ENCODE measurements around the gene BEAN1.

The BEAN1 gene, protein sequence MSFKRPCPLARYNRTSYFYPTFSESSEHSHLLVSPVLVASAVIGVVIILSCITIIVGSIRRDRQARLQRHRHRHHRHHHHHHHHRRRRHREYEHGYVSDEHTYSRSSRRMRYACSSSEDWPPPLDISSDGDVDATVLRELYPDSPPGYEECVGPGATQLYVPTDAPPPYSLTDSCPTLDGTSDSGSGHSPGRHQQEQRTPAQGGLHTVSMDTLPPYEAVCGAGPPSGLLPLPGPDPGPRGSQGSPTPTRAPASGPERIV

DNA sequence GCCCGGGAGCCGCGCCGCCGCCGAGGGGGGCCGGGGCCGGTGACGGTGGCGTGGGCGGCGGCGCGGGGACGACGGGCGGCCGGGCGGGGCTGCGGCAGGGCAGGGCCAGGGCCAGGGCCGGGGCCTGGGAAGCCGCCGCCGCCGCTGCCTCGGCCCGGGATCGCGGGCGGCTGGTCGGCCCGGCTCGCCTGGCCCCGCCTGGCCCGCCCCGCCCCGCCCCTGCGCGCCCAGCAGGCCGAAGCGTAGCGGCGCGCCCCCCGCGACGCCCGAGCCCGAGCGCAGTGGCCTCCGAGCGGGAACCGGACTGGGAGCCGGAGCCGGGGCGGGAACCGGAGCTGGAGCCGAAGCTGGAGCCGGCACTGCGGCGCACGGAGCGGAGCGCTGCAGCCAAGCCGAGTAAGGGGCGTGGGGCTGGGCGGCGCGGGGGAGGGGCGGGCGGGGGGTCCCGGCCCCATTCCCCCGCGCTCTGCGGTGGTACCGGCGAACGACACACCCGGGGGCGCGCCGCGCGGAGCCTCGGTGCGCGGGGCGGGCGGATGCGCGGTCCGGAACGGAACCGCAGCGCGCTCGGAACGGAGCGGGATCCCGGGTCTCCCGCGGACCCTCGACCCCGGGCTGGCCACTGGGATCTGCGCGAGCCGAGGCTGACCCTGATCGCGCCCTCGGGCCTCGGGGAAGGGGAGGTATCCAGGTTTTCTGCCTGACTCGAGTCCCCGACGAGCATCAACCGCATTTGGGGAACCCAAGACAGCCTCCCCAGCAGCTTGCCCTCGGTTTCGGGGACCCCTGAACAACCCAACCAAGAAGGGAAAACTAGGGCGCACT lies at the start of gene BEAN1:
Gene BEAN1, plus strand, starts transcription at position 260 of the 825 bp plus-strand sequence. CDS start 10,382 bp downstream, outside the sequence.
- no peak for DNase-seq

DNA sequence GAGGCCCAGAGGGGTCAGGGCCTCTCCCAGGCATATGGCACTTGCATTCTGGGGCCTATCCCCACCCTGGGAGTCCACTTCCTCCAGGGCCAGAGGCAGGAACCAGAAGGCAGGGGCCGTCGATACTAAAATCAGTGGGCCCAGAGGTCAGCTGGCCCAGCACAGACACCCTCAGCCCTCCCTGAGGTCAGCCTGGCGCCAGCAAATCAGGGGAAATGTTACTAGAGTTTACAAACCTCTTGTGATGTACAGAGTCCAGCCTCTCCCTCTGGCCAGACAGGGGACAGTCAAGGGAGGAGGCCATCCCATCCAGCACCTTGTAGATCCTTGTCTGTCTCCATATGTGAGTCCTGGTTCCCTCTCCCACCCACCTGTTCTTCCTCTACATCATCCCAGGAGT lies 49.8 kb upstream of the BEAN1 start:
- DNase-seq: no peak

DNA sequence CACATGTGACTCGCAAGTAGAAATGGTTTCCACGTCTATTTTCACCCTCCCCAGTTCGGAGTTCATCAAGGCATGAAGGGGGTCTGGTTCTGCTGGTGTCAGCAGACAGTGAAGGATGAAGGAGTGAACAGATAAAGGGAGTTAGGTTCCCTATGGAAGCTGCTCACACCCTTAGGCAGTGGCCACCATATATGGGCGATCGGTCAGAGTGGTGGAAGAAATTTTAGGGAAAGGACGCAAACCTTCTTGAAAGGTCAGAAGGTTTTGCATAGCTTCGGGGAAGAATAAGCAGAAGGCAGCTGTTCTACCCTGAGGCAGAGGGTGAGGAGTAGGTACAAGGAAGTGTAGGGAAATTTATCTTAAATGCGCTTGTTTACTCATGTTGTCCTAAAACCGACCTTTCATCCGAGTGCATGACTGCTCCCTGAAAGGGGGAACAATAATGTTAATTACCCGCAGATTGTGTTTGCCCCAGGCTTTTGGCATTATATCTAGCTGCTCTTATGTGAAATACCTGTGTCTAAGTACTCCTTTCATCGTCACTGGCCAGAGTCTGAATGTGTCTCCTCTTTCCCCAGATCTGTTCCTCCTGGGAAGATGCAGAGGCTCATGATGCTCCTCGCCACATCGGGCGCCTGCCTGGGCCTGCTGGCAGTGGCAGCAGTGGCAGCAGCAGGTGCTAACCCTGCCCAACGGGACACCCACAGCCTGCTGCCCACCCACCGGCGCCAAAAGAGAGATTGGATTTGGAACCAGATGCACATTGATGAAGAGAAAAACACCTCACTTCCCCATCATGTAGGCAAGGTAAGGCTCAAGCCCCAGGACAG lies 48.1 kb upstream of the BEAN1 start:
- no peak for DNase-seq

GRCh38 chr16:66379571-66379941 lies 47.5 kb upstream of the BEAN1 start:
- DNase-seq: no peak

GRCh38 chr16:66380421-66380820 lies 46.7 kb upstream of the BEAN1 start:
- no peak for DNase-seq

- no peak for DNase-seq
Observed at GRCh38 chr16:66381585-66382170, 45.4 kb upstream of the BEAN1 start.

DNA sequence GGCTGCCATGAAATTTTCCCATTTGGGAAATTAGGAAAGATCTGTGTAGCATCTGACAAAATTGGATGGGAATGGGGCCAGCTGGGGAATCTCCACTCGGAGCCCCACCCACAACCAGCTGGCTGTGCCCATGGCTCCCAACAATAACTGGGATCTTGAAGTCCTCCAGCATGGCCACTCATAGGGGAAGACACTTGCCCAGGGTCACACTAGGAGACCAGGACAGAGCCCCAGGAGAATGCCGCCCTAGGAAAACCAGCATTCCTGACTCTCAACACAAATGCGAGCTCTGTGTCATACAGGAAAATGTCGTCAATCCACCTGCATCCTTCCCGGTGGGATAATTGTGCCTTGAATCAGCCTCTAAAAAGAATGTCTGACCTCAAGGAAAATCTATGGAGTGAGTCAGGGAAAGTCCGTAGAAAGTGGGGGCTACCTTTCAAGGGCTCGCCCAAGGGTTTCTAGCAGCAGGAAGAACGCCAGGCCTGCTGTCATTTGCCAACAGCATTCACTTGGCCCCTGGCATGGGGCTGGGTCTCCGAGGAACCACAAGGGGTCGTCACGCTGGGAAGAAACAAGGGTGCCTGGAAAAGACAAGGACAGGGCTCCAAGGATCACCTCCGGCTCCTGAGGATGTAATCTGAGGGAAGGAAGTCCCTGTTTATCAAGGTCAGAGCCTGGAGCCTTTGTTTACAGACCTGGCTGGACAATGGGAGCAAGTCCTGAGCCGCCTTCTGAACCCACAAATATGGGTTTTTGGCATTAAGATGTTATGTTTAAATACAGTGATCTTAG lies 44.7 kb upstream of the BEAN1 start:
- DNase-seq: no peak

- no peak for DNase-seq
Observed at GRCh38 chr16:66382966-66383299, 44.2 kb upstream of the BEAN1 start.

DNA sequence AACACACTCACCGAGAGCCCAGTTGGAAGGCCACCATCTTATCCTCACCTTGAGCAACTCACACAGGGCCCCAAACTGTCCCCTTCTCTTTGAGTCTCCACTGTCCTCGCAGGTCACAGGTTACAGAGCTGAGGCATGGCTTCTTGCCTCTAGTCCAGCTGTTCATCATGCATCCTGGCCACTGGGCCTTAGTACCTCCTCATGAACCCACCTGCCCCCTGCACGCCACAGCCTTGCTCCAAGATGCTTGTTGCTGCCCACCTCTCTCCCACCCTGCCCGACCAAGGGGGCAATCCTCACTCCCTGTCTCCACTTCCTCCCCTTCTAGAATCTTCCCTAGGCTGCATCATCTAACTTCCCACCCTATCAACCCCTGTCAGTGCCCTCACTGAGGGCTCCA lies 43.5 kb upstream of the BEAN1 start:
- no peak for DNase-seq

DNA sequence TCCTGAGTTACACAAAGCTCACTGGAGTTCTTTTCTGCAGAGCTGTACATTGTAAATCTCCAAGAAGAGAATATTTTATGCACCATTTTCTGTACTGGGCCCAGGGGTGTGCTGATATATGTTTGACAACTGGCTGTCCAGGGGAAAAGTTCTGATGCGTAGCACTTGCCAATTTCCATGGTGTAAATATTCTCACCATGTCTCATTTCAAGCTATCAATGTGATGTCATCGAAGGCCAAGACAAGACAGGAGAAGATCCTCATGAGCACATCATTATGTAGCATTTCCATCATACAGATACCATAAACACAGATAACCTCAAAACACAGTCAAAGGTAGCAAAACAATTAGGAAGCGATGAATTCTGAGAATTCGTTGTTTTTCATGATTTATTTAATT lies 41.7 kb upstream of the BEAN1 start:
- DNase-seq: no peak

- DNase-seq: no peak
Observed at GRCh38 chr16:66386629-66387622, 40.2 kb upstream of the BEAN1 start.

GRCh38 chr16:66387817-66388332 lies 39.2 kb upstream of the BEAN1 start:
- no peak for DNase-seq

DNA sequence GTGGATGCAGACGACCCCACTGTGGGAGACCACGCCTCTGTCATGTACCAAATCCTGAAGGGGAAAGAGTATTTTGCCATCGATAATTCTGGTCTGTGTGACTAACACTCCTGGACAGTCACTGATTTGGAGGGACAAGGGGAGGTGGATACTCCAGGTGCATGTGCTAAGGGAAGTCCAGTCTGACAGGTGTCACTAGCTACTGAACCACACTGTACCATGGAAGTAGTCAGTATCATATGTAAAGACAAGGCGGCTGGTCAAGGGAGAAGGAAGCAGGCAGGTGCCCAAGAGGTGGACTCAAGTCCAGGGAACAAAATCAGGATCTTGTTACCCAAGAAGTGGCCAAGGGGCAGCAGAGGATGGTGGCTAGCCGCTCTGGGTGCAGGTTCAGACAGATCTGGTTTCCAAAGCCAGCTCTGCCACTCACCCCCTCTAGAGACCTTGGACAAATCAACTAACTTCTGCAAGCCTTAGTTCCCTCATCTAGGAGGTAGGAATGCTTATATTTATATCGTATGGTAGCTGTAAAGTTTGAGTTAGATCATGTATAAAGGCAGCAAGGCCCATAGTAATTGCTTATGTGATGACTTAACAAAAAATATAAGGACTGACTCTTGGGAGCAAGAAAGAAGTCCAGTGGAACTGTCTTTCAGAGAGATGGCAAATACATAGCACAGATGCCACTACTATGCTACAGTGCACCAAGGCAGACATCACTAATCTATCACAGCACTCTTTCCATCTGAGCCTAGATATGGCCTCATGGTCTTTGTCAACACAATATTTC lies 38.5 kb upstream of the BEAN1 start:
- DNase-seq: no peak

GRCh38 chr16:66389256-66390176 lies 37.6 kb upstream of the BEAN1 start:
- DNase-seq: no peak

DNA sequence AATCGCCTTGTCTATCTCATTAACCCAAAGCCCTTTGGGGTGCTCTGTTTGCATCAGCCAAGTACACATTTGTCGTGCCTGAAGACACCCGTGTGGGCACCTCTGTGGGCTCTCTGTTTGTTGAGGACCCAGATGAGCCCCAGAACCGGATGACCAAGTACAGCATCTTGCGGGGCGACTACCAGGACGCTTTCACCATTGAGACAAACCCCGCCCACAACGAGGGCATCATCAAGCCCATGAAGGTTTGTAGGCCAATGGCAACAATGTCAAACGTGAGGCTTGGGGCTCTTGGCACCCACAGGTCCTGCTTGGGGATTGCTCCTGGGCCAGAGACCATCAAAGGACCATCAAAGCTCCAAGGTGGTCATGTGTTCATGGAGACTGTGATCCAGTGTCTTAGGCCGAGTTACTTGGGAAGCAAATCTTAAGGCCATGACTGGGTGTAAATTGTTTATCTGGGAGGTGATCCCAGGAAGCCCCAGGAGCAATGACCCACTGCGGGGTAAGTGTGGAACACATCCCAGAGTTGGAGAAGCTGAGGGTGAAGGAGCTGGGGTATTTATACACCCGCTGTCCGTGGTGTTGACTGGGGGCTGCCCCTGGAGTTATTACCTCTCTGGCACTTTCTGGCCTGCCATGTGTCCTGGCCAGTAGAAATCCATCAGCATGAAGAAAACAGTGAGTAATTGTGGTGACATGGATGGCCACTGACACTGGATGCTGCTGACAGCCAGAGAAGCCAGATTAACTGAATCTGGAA lies 36.6 kb upstream of the BEAN1 start:
- no peak for DNase-seq

DNA sequence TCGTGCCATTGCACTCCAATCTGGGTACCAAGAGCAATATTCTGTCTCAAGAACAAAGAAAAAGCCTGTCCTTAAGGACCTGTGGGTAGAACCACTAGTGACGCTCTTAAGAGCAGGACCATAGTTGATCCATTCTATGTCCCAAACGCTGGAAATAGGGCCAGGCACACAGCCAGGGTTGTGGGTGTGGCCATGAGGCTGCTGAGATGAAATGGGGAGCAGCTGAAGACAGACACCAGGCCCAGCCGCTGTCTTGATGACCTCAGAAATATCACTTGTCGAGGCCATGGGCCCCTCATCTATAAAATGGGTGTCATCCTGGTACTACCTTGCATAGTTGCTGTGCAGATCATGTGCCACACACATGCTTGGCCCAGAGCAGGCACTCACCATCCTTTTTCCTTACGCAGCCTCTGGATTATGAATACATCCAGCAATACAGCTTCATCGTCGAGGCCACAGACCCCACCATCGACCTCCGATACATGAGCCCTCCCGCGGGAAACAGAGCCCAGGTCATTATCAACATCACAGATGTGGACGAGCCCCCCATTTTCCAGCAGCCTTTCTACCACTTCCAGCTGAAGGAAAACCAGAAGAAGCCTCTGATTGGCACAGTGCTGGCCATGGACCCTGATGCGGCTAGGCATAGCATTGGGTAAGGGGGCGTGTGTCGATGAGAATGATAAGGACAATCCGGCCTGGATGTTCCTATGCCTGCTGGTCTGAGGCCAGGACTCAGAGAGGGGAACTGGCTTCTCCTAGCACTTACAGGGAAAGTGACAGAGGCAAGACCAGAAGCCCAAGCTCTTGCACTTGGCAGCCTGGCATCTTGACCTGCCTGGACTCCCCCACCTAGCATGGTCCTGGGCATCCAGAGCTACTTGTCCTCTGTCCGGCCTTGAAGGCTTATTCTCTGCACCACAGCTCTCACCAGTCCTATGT lies 35.1 kb upstream of the BEAN1 start:
- DNase-seq: no peak

Data from NCI-H774 (cell line).